Erythroblast (primary cell): ENCODE measurements around the gene APP.

Experiments
- GATA1 ChIP-seq: IDR thresholded peaks from 2 replicates; pipeline ENCODE4 v1.6.1; 2011; ENCODE audit warnings: low read depth, mild to moderate bottlenecking, control low read depth, low read length, moderate library complexity
- POLR2A ChIP-seq: IDR thresholded peaks from 2 replicates; pipeline ENCODE4 v1.6.1; 2011; ENCODE audit warnings: mild to moderate bottlenecking, low read length

- TF ChIP-seq POLR2A: no peak
- TF ChIP-seq GATA1: no peak
Observed at GRCh38 chr21:25901330-25901979, 269.1 kb downstream of the APP start.
